OCI-LY7 (cell line): ENCODE measurements around the gene ZBTB16. TPM values are rescaled to one million over a fixed set of nuclear protein-coding genes. Genes with fewer than 3 reads are reported as not detected.

Source experiments
- Bru-seq: library from RNA; stranded (reverse); fragments of 400-500 nt; gene quantifications from one replicate; lab custom pipeline; 2021; lab: Mats Ljungman, UMichigan
- BruChase-seq, 2 experiments: library from RNA; stranded (reverse); fragments of 400-500 nt; gene quantifications; one replicate each; lab custom pipeline; 2021; lab: Mats Ljungman, UMichigan
- BruUV-seq: library from RNA; stranded (reverse); fragments of 400-500 nt; replicated peaks from 2 replicates; lab custom pipeline; 2021; lab: Mats Ljungman, UMichigan
- CTCF ChIA-PET: fragments of 300-600 bp; sonication (Branson Sonifier 250); formaldehyde crosslinking; loops from one replicate; lab custom pipeline; 2022; ENCODE audit warnings: antibody characterized with exemption; ENCODE audit not compliant: unreplicated experiment; lab: Charles Lee
- POLR2A ChIA-PET: fragments of 300-600 bp; sonication (Branson Sonifier 250); formaldehyde crosslinking; loops from one replicate; lab custom pipeline; 2022; ENCODE audit warnings: antibody characterized with exemption; lab: Charles Lee
- DNase-seq: peaks from one replicate; pipeline ENCODE4 v3.0.0-alpha.2; 2015; ENCODE audit warnings: low spot score
- H2AFZ ChIP-seq: fragments of 200-600 bp; sonication (generic), shearing (Covaris generic); 2 replicates; pipeline ENCODE4 v1.6.1; 2014; ENCODE audit warnings: mild to moderate bottlenecking, antibody characterized with exemption, low read length, moderate library complexity
- H3K27ac ChIP-seq: fragments of 200-600 bp; sonication (generic); 2 replicates; pipeline ENCODE4 v1.5.1; 2014; ENCODE audit warnings: mixed run types, low read depth, mild to moderate bottlenecking, moderate library complexity, low read length, inconsistent platforms; ENCODE audit not compliant: poor library complexity, severe bottlenecking
- H3K36me3 ChIP-seq: fragments of 200-600 bp; sonication (generic); 2 replicates; pipeline ENCODE4 v1.6.1; 2014; ENCODE audit warnings: mild to moderate bottlenecking, antibody characterized with exemption, low read length, moderate library complexity, mixed read lengths; ENCODE audit not compliant: insufficient read depth
- H3K4me1 ChIP-seq: fragments of 200-600 bp; sonication (generic); 2 replicates; pipeline ENCODE4 v1.5.1; 2014; ENCODE audit warnings: mild to moderate bottlenecking, low read length; ENCODE audit not compliant: insufficient read depth, poor library complexity, severe bottlenecking
- H3K4me2 ChIP-seq: fragments of 200-600 bp; sonication (generic); 2 replicates; pipeline ENCODE4 v1.6.1; 2014; ENCODE audit warnings: mild to moderate bottlenecking, low read length
- H3K4me3 ChIP-seq: fragments of 200-600 bp; sonication (generic); 2 replicates; pipeline ENCODE4 v1.5.1; 2014; ENCODE audit warnings: mild to moderate bottlenecking, low read depth, low read length; ENCODE audit not compliant: poor library complexity, severe bottlenecking
- H3K79me2 ChIP-seq: fragments of 200-600 bp; sonication (generic); 2 replicates; pipeline ENCODE4 v1.6.1; 2016; ENCODE audit warnings: low read depth, mild to moderate bottlenecking, low read length, moderate library complexity, mixed read lengths; ENCODE audit not compliant: insufficient read depth
- H3K9me2 ChIP-seq: fragments of 200-600 bp; sonication (generic); 2 replicates; pipeline ENCODE4 v1.6.1; 2016; ENCODE audit warnings: mild to moderate bottlenecking, low read length, mixed read lengths; ENCODE audit not compliant: insufficient read depth
- H3K9me3 ChIP-seq: fragments of 200-600 bp; sonication (generic); 2 replicates; pipeline ENCODE4 v1.6.1; 2014; ENCODE audit warnings: mild to moderate bottlenecking, mixed run types, low read length, mixed read lengths
- H4K20me1 ChIP-seq: fragments of 200-600 bp; sonication (generic); 2 replicates; pipeline ENCODE4 v1.6.1; 2014; ENCODE audit warnings: mild to moderate bottlenecking, antibody characterized with exemption, low read length, moderate library complexity, mixed read lengths; ENCODE audit not compliant: insufficient read depth
- CTCF ChIP-seq: fragments of 200-600 bp; sonication (generic); conservative IDR thresholded peaks from 2 replicates; pipeline ENCODE4 v1.5.1; 2014; ENCODE audit warnings: mild to moderate bottlenecking, antibody characterized with exemption, low read length, moderate library complexity, mixed read lengths
- EZH2phosphoT487 ChIP-seq: fragments of 200-600 bp; sonication (generic); IDR thresholded peaks from 2 replicates; pipeline ENCODE4 v1.6.1; 2018; ENCODE audit warnings: low read depth, borderline replicate concordance, mild to moderate bottlenecking, mixed run types, antibody characterized with exemption, low read length, moderate library complexity, mixed read lengths
- intact Hi-C: fragments of 100-400 bp; cut with micrococcal nuclease; formaldehyde crosslinking; loops from one replicate; pipeline ENCODE4 v1.10.0; 2022; ENCODE audit not compliant: unreplicated experiment
- long read RNA-seq: library from polyadenylated mRNA; stranded (forward); transcript quantifications from one replicate; pipeline ENCODE4 v2.0.0, GENCODE V29; 2022
- total RNA-seq, 2 experiments: library from RNA; depleted of rRNA in 1 of 2; stranded (reverse); fragments of >200 nt in 1 of 2; shearing (Covaris generic) in 1 of 2; gene quantifications; 2 replicates each; pipeline ENCODE4 v1.2.3, GENCODE V29; 2014 to 2022

ZBTB16 gene
- 0.03 TPM in 1 of 2 replicates, not detected in the other for total RNA-seq (2014; rRNA removed; shearing (Covaris generic))
- total RNA-seq (2022): not detected in 2 replicates
- percentile 6 among the genes with signal in this experiment for Bru-seq, nascent RNA
- BruChase-seq, experiment 1, labeled RNA remaining after a 6-hour chase: percentile 3 among the genes with signal in this experiment
- percentile 2 among the genes with signal in this experiment for BruChase-seq, experiment 2, labeled RNA remaining after a 2-hour chase
- long read RNA-seq: 0 reads

DNA sequence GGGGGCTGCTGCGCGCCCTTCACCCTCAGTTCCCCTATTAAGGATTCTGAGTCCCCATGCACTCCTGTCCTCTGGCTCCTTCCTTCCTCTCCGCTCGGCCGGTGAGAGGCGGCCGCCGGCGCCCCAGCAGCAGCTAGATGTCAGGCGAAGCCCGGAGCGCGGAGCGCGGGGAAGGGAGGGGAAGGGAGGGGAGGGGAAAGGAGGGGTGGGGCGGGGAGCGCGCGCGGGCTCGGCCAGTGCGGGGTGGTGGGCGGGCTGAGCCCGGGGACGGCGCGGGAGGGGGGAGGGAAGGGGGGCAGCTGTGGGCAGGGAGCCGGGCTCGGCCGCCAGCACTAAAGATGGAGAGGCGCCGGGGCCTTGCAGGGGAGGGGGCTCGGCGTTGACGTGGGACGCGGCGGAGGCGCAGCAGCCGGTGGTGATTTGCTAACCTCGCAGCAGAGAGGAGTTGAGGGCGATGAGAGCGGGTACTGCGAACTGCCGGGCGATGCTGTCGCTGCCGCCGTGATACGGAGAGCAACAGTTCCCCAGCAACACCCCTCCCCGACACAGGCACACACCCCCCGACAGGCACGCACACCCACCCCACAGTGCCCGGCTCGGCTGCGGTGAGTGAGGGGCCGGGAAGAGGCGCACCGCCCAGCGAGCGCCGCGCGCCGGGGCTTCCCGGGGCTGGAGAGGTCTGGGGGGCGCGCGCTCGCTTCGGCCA lies at the start of gene ZBTB16:
TSS of gene ZBTB16 (plus strand) at position 434 of the 706 bp plus-strand sequence. CDS start 3,590 bp downstream, outside the sequence.
- no peaks in the 10 kb centered on the region for H3K36me3 ChIP-seq
- CTCF ChIA-PET: no interaction called here
- POLR2A ChIA-PET: interaction anchor here (0.5 kb wide), 1 partner anchor 396 kb away, joined by 3 read pairs; no protein-coding TSS in a partner anchor
- H3K9me2 ChIP-seq: no peaks in the 10 kb centered on the region
- no peaks in the 10 kb centered on the region for H3K9me3 ChIP-seq
- H4K20me1 ChIP-seq: no peaks in the 10 kb centered on the region
- no peak for TF ChIP-seq CTCF
- no peak for TF ChIP-seq EZH2phosphoT487
- H3K79me2 ChIP-seq: no peaks in the 10 kb centered on the region
- no peak within 1 kb of the TSS for H2AFZ ChIP-seq
- no peak within 1 kb of the TSS for H3K4me3 ChIP-seq
- H3K27ac ChIP-seq: no peak within 1 kb of the TSS
- DNase-seq: no peak
- no peaks in the 10 kb centered on the region for H3K4me1 ChIP-seq
- no peak within 1 kb of the TSS for H3K4me2 ChIP-seq
- intact Hi-C loops: no loop called here
- no TSS peak for BruUV-seq

GRCh38 chr11:114010931-114011330 lies 48.6 kb upstream of the ZBTB16 start:
- no peak for DNase-seq
- CTCF ChIA-PET: no interaction called here
- Histone ChIP-seq H3K9me3 (no peaks in the 10 kb centered on the region), H3K9me2 (no peaks in the 10 kb centered on the region), H2AFZ (no peak overlapping the region), H3K79me2 (no peaks in the 10 kb centered on the region), H3K27ac (no peak overlapping the region), H3K4me1 (no peaks in the 10 kb centered on the region), H3K4me2 (no peak overlapping the region), H4K20me1 (no peaks in the 10 kb centered on the region), H3K4me3 (no peak overlapping the region), H3K36me3 (no peaks in the 10 kb centered on the region)
- BruUV-seq: no TSS peak
- TF ChIP-seq EZH2phosphoT487 (no peak), CTCF (no peak)
- intact Hi-C loops: no loop called here
- POLR2A ChIA-PET: no interaction called here

DNA sequence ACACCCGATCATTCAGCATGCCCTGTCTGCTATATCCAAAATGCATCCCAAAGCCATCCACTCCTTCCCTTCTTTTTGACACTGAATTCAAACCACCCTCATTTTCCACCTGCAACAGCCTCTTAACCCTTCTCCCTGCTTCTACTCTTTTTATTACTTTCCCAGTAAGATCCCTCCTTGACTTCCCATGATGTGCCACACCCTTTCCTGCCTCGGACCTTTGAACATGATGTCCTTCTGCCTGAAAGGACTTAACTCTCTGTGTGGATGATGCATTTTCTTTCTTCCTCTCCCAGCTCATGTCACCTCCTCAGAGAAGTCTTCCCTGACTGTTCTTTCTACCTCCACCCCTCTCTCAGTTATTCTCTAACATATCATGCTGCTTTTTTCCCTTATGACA lies 48.1 kb upstream of the ZBTB16 start:
- CTCF ChIA-PET: no interaction called here
- TF ChIP-seq EZH2phosphoT487 (no peak), CTCF (no peak)

More for the DNA sequence above, 48.1 kb upstream of the ZBTB16 start:
- H2AFZ ChIP-seq: no peak overlapping the region
- H3K4me3 ChIP-seq: no peak overlapping the region
- POLR2A ChIA-PET: no interaction called here
- BruUV-seq: no TSS peak
- no peak for DNase-seq
- H3K9me3 ChIP-seq: no peaks in the 10 kb centered on the region
- H3K9me2 ChIP-seq: no peaks in the 10 kb centered on the region
- intact Hi-C loops: no loop called here
- H3K4me2 ChIP-seq: no peak overlapping the region
- no peaks in the 10 kb centered on the region for H4K20me1 ChIP-seq
- H3K27ac ChIP-seq: no peak overlapping the region
- H3K79me2 ChIP-seq: no peaks in the 10 kb centered on the region
- H3K36me3 ChIP-seq: no peaks in the 10 kb centered on the region
- no peaks in the 10 kb centered on the region for H3K4me1 ChIP-seq
